NB4 (cell line): Measurements from ENCODE around the gene AP3B1.

ENCODE experiments used
- CTCF ChIP-seq: IDR thresholded peaks from one replicate; pipeline ENCODE4 v1.5.1; 2012; ENCODE audit warnings: low read depth, low read length
- MAX ChIP-seq: IDR thresholded peaks from 2 replicates; pipeline ENCODE4 v1.6.1; 2011; ENCODE audit warnings: low read depth, low read length
- MYC ChIP-seq: IDR thresholded peaks from 2 replicates; pipeline ENCODE4 v1.6.1; 2011; ENCODE audit warnings: low read depth, low read length
- POLR2A ChIP-seq: IDR thresholded peaks from 2 replicates; pipeline ENCODE4 v1.6.1; 2011; ENCODE audit warnings: mild to moderate bottlenecking; ENCODE audit not compliant: insufficient read length; ENCODE audit errors: extremely low read depth

GRCh38 chr5:78283105-78283504 is 11.4 kb downstream of the AP3B1 start:
- TF ChIP-seq CTCF = no peak
- TF ChIP-seq MAX = no peak
- TF ChIP-seq MYC = no peak
- no peak for TF ChIP-seq POLR2A
